Endothelial cell of umbilical vein (primary cell): ENCODE results near the gene ACSF3. TPM values are rescaled to one million over a fixed set of nuclear protein-coding genes. Genes with fewer than 3 reads are reported as not detected.

ENCODE experiments used
- BruUV-seq: library from RNA; stranded (reverse); fragments of 400-500 nt; replicated peaks from 2 replicates; lab custom pipeline; 2021; lab: Mats Ljungman, UMichigan
- CTCF ChIA-PET: fragments of 300-600, 350-600 bp; sonication (Branson Sonifier 250); formaldehyde crosslinking; loops from one replicate; lab custom pipeline; 2021; ENCODE audit warnings: antibody characterized with exemption, inconsistent platforms; lab: Charles Lee
- POLR2A ChIA-PET: fragments of 300-600, 350-600 bp; sonication (Branson Sonifier 250); formaldehyde crosslinking; loops from one replicate; lab custom pipeline; 2021; ENCODE audit warnings: antibody characterized with exemption, inconsistent platforms; lab: Charles Lee
- DNase-seq: peaks from one replicate; pipeline ENCODE4 v3.0.0-alpha.2; 2011; ENCODE audit warnings: low read depth, low spot score
- FAIRE-seq: peaks from 2 replicates; lab custom pipeline; 2011; peaks lifted over from hg19 to GRCh38; lab: Jason Lieb, UNC
- H2AFZ ChIP-seq: 2 replicates; pipeline ENCODE4 v1.6.0; 2012; ENCODE audit warnings: low read depth, low read length, control low read depth, inconsistent platforms
- H3K27ac ChIP-seq: 2 replicates; pipeline ENCODE4 v1.5.1; 2011; ENCODE audit warnings: low read depth, mild to moderate bottlenecking, control low read depth, low read length, moderate library complexity; ENCODE audit not compliant: insufficient read depth
- H3K27me3 ChIP-seq, 2 experiments: 2 replicates each; pipeline versions ENCODE4 v1.6.0 to v1.6.1; 2011; ENCODE audit warnings: low read length in 2 of 2, mixed read lengths in 1 of 2; ENCODE audit not compliant: control insufficient read depth in 2 of 2, insufficient read depth in 2 of 2
- H3K36me3 ChIP-seq, 2 experiments: 2 replicates in 1 of 2; 3 replicates in 1 of 2; pipeline ENCODE4 v1.5.1; 2011; ENCODE audit warnings: low read length in 2 of 2, mild to moderate bottlenecking in 1 of 2, moderate library complexity in 1 of 2; ENCODE audit not compliant: control insufficient read depth in 2 of 2, insufficient read depth in 2 of 2; ENCODE audit errors: extremely low read depth in 1 of 2
- H3K4me1 ChIP-seq: 3 replicates; pipeline ENCODE4 v1.5.1; 2011; ENCODE audit warnings: mild to moderate bottlenecking, low read length; ENCODE audit not compliant: control insufficient read depth, insufficient read depth; ENCODE audit errors: extremely low read depth
- H3K4me2 ChIP-seq: 2 replicates; pipeline ENCODE4 v1.6.1; 2011; ENCODE audit warnings: low read length, control low read depth, mixed read lengths; ENCODE audit not compliant: insufficient read depth
- H3K4me3 ChIP-seq, 3 experiments: fragments of 200-600 bp in 1 of 3; sonication (generic), shearing (Covaris generic) in 1 of 3; replicated peaks in 1 of 3; 2 replicates each; pipeline ENCODE4 v1.5.1; 2011 to 2016; ENCODE audit warnings: control low read depth in 3 of 3, low read length in 3 of 3, mild to moderate bottlenecking in 2 of 3, inconsistent platforms in 1 of 3, low read depth in 1 of 3, moderate library complexity in 1 of 3; ENCODE audit not compliant: insufficient read depth in 1 of 3
- H3K79me2 ChIP-seq: 2 replicates; pipeline ENCODE4 v1.6.0; 2012; ENCODE audit warnings: low read length, inconsistent platforms; ENCODE audit not compliant: control insufficient read depth, insufficient read depth
- H3K9ac ChIP-seq: replicated peaks from 2 replicates; pipeline ENCODE3; 2011; ENCODE audit warnings: low read length, control low read depth; ENCODE audit not compliant: insufficient read depth; ENCODE audit errors: extremely low read depth
- H3K9me1 ChIP-seq: replicated peaks from 3 replicates; pipeline ENCODE4 v1.6.0; 2011; ENCODE audit warnings: mild to moderate bottlenecking, low read length; ENCODE audit not compliant: control insufficient read depth, insufficient read depth; ENCODE audit errors: extremely low read depth
- H3K9me3 ChIP-seq: replicated peaks from 2 replicates; pipeline ENCODE4 v1.5.1; 2012; ENCODE audit warnings: low read length, inconsistent platforms; ENCODE audit not compliant: control insufficient read depth, insufficient read depth
- H4K20me1 ChIP-seq: replicated peaks from 2 replicates; pipeline ENCODE3; 2011; ENCODE audit warnings: mild to moderate bottlenecking, low read length; ENCODE audit not compliant: control insufficient read depth, insufficient read depth; ENCODE audit errors: extremely low read depth
- EZH2 ChIP-seq: IDR thresholded peaks from 2 replicates; pipeline ENCODE4 v1.6.1; 2012; ENCODE audit warnings: borderline replicate concordance, low read depth, mild to moderate bottlenecking, moderate library complexity, low read length, inconsistent platforms; ENCODE audit not compliant: severe bottlenecking
- FOS ChIP-seq: IDR thresholded peaks from 2 replicates; pipeline ENCODE4 v1.6.1; 2011; ENCODE audit warnings: mild to moderate bottlenecking, low read length, moderate library complexity, borderline replicate concordance; ENCODE audit not compliant: insufficient read depth
- GATA2 ChIP-seq: IDR thresholded peaks from 2 replicates; pipeline ENCODE4 v1.7.0; 2011; ENCODE audit warnings: low read depth, mild to moderate bottlenecking, moderate library complexity, mixed read lengths, low read length; ENCODE audit not compliant: insufficient read length, insufficient read depth
- JUN ChIP-seq: IDR thresholded peaks from 2 replicates; pipeline ENCODE4 v1.6.1; 2011; ENCODE audit warnings: borderline replicate concordance, low read depth; ENCODE audit not compliant: insufficient read length, insufficient read depth
- MYC ChIP-seq: IDR thresholded peaks from one replicate; pipeline ENCODE4 v1.6.1; 2011; ENCODE audit warnings: mild to moderate bottlenecking, low read depth, low read length
- POLR2A ChIP-seq: IDR thresholded peaks from 2 replicates; pipeline ENCODE4 v1.6.1; 2012; ENCODE audit warnings: low read depth, mild to moderate bottlenecking, control low read depth, low read length
- POLR2AphosphoS5 ChIP-seq: IDR thresholded peaks from 2 replicates; pipeline ENCODE4 v1.6.1; 2012; ENCODE audit warnings: low read depth, mild to moderate bottlenecking, control low read depth, low read length, moderate library complexity; ENCODE audit not compliant: insufficient read depth
- dilution Hi-C: fragments of 300-500 bp; cut with MboI; formaldehyde crosslinking; loops from one replicate; pipeline ENCODE4 v1.15.0; 2019; ENCODE audit warnings: low sequenced_read_pairs; ENCODE audit not compliant: extremely low pct_ligation_motif_present
- intact Hi-C: fragments of 100-400 bp; cut with micrococcal nuclease; formaldehyde crosslinking; loops from one replicate; pipeline ENCODE4 v1.10.0; 2022
- polyA plus RNA-seq, 4 experiments: library from polyadenylated mRNA; depleted of rRNA in 3 of 4; stranded (reverse) in 3 of 4; unstranded in 1 of 4; fragments of >200 nt; gene quantifications; 2 replicates each; pipeline versions ENCODE4 v1.2.1 to v1.2.3, GENCODE V29; 2011 to 2012; ENCODE audit warnings: missing spikeins in 1 of 4
- total RNA-seq: library from RNA; stranded (reverse); gene quantifications from 2 replicates; pipeline ENCODE4 v1.2.3, GENCODE V29; 2021
- TF ChIP-seq, protein P1 (sequence below): IDR thresholded peaks from 2 replicates; pipeline ENCODE4 v1.6.1; 2011; ENCODE audit not compliant: insufficient read depth, insufficient read length
- TF ChIP-seq, protein P2 (sequence below), 2 donors: IDR thresholded peaks; 1 replicate in 1 of 2; 2 replicates in 1 of 2; pipeline ENCODE4 v1.5.1; 2011; ENCODE audit warnings: low read length in 2 of 2, mild to moderate bottlenecking in 2 of 2, moderate library complexity in 2 of 2, control low read depth in 1 of 2, inconsistent platforms in 1 of 2, low read depth in 1 of 2; ENCODE audit not compliant: insufficient read depth in 1 of 2; ENCODE audit errors: extremely low read depth in 1 of 2

The ACSF3 gene
- total and polyA plus RNA-seq, 2 donors (not counting 3 experiments of a cell fraction or from before 2014, with no cell fraction given) = 18.6 to 33.2 TPM

DNA sequence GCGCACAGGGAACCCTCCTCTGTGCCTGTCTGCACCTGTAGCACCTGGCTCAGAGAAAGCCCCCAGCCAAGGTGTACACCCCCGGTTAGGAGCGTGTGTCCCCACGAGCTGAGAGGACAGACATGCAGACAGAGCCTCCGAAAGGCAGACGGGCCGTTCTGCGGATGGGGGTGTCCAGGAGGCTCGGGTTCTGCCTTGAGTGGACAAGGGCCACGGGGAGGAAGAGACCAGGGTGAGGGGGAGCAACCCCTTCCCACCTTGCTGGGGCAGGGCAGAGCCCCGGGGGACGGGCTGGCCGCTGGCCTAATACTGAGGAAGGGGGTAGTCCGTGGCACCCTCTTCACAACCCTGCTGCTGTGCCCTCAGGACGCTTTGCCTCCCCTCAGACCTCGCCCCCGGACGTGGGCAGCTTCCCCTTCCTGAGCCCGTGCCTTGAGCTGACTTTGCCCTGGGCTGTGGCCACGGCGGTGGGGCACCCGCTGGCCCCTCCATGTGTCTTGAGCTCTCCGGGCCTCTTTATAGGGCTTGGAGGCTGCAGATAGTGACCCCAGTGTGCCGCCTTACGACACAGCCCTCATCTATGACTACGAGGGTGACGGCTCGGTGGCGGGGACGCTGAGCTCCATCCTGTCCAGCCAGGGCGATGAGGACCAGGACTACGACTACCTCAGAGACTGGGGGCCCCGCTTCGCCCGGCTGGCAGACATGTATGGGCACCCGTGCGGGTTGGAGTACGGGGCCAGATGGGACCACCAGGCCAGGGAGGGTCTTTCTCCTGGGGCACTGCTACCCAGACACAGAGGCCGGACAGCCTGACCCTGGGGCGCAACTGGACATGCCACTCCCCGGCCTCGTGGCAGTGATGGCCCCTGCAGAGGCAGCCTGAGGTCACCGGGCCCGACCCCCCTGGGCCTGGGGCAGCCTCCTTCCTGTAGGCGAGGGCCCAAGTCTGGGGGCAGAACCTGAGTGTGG, 101.0 kb downstream of the ACSF3 start:
- Histone ChIP-seq H3K36me3 (no peaks in the 10 kb centered on the region), H3K4me2 (no peak overlapping the region), H3K9me1 (no peaks in the 10 kb centered on the region), H4K20me1 (no peaks in the 10 kb centered on the region), H3K79me2 (no peaks in the 10 kb centered on the region), H3K4me1 (no peaks in the 10 kb centered on the region), H3K9ac (no peak overlapping the region), H2AFZ (no peak overlapping the region), H3K27me3 (peaks cover 1 to 4% of the 10 kb centered on the region in 2 experiments), H3K9me3 (no peaks in the 10 kb centered on the region), H3K27ac (no peak overlapping the region), H3K4me3 (no peak overlapping the region)
- no peak for FAIRE-seq
- TF ChIP-seq FOS (no peak), POLR2A (no peak), JUN (no peak), GATA2 (no peak), EZH2 (no peak), MYC (no peak), POLR2AphosphoS5 (no peak)
- TF ChIP-seq, protein P1, sequence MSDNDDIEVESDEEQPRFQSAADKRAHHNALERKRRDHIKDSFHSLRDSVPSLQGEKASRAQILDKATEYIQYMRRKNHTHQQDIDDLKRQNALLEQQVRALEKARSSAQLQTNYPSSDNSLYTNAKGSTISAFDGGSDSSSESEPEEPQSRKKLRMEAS = no peak
- TF ChIP-seq, protein P2, sequence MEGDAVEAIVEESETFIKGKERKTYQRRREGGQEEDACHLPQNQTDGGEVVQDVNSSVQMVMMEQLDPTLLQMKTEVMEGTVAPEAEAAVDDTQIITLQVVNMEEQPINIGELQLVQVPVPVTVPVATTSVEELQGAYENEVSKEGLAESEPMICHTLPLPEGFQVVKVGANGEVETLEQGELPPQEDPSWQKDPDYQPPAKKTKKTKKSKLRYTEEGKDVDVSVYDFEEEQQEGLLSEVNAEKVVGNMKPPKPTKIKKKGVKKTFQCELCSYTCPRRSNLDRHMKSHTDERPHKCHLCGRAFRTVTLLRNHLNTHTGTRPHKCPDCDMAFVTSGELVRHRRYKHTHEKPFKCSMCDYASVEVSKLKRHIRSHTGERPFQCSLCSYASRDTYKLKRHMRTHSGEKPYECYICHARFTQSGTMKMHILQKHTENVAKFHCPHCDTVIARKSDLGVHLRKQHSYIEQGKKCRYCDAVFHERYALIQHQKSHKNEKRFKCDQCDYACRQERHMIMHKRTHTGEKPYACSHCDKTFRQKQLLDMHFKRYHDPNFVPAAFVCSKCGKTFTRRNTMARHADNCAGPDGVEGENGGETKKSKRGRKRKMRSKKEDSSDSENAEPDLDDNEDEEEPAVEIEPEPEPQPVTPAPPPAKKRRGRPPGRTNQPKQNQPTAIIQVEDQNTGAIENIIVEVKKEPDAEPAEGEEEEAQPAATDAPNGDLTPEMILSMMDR (IDR thresholded peaks at IDR 0.05; ENCODE audit: extremely low read depth in 1 of 2, insufficient read depth in 1 of 2, low read depth in 1 of 2, low read length in 2 of 2) = no peak
- no TSS peak for BruUV-seq
- ChIA-PET POLR2A (interaction anchor here (0.6 kb wide), 1 partner anchor 382 kb away, joined by 5 read pairs; no protein-coding TSS in a partner anchor), CTCF (no interaction called here)
- intact Hi-C loops = no loop called here
- dilution Hi-C loops = no loop called here
- DNase-seq = no peak
